Mesendoderm (in vitro differentiated cells): ENCODE results near the gene NANOGP8.

ENCODE experiments used
- DNase-seq: peaks from one replicate; pipeline ENCODE4 v3.0.0; 2013
- H2AK5ac ChIP-seq: 2 replicates; pipeline ENCODE4 v1.6.1; 2013; ENCODE audit warnings: low read length, inconsistent platforms
- H2BK120ac ChIP-seq: 2 replicates; pipeline ENCODE4 v1.6.1; 2013; ENCODE audit warnings: low read depth, mild to moderate bottlenecking, low read length, moderate library complexity, mixed read lengths
- H2BK15ac ChIP-seq: replicated peaks from 2 replicates; pipeline ENCODE4 v1.6.1; 2013; ENCODE audit warnings: low read depth, mild to moderate bottlenecking, moderate library complexity
- H2BK5ac ChIP-seq: 2 replicates; pipeline ENCODE4 v1.6.1; 2013; ENCODE audit warnings: low read length, inconsistent platforms
- H3K18ac ChIP-seq: 2 replicates; pipeline ENCODE4 v1.6.1; 2013; ENCODE audit warnings: mild to moderate bottlenecking, low read length, mixed read lengths
- H3K23ac ChIP-seq: one replicate; pipeline ENCODE4 v1.6.1; 2013; ENCODE audit warnings: low read length
- H3K27ac ChIP-seq: 2 replicates; pipeline ENCODE4 v1.5.1; 2013; ENCODE audit warnings: low read depth, mild to moderate bottlenecking, inconsistent platforms, low read length, moderate library complexity
- H3K27me3 ChIP-seq: 2 replicates; pipeline ENCODE4 v1.6.1; 2013; ENCODE audit warnings: low read length, control low read depth, mild to moderate bottlenecking, inconsistent platforms; ENCODE audit not compliant: insufficient read depth, poor library complexity
- H3K36me3 ChIP-seq: 2 replicates; pipeline ENCODE4 v1.6.1; 2013; ENCODE audit warnings: low read length, inconsistent platforms; ENCODE audit not compliant: control insufficient read depth, insufficient read depth
- H3K4ac ChIP-seq: one replicate; pipeline ENCODE4 v1.6.1; 2013; ENCODE audit warnings: low read depth, mild to moderate bottlenecking, low read length, moderate library complexity
- H3K4me1 ChIP-seq: 2 replicates; pipeline ENCODE4 v1.6.1; 2013; ENCODE audit warnings: low read depth, low read length, inconsistent platforms; ENCODE audit not compliant: control insufficient read depth
- H3K4me2 ChIP-seq: 2 replicates; pipeline ENCODE4 v1.6.1; 2013; ENCODE audit warnings: low read length
- H3K4me3 ChIP-seq: 2 replicates; pipeline ENCODE4 v1.5.1; 2013; ENCODE audit warnings: mild to moderate bottlenecking, low read length
- H3K56ac ChIP-seq: one replicate; pipeline ENCODE4 v1.6.1; 2013; ENCODE audit warnings: low read length
- H3K79me1 ChIP-seq: 2 replicates; pipeline ENCODE4 v1.6.1; 2013; ENCODE audit warnings: low read length, inconsistent platforms
- H3K79me2 ChIP-seq: 2 replicates; pipeline ENCODE4 v1.6.1; 2013; ENCODE audit warnings: mild to moderate bottlenecking, low read length; ENCODE audit not compliant: control insufficient read depth, insufficient read depth
- H3K9ac ChIP-seq: 2 replicates; pipeline ENCODE4 v1.6.1; 2013; ENCODE audit warnings: low read length, inconsistent platforms
- H4K5ac ChIP-seq: one replicate; pipeline ENCODE4 v1.6.1; 2013; ENCODE audit warnings: low read length
- H4K8ac ChIP-seq: one replicate; pipeline ENCODE4 v1.6.1; 2013; ENCODE audit warnings: low read depth, mild to moderate bottlenecking, control low read depth, low read length, moderate library complexity
- WGBS: extraction: QIAGEN DNeasy Blood & Tissue Kit; methylation state at CpG from one replicate; pipeline ENCODE4 v1.1.7; 2013; ENCODE audit warnings: low lambda C conversion rate, missing lambda C conversion rate; ENCODE audit not compliant: insufficient coverage; ENCODE audit errors: extremely low coverage; 5-methylcytosine and 5-hydroxymethylcytosine counted together

Gene NANOGP8

DNA sequence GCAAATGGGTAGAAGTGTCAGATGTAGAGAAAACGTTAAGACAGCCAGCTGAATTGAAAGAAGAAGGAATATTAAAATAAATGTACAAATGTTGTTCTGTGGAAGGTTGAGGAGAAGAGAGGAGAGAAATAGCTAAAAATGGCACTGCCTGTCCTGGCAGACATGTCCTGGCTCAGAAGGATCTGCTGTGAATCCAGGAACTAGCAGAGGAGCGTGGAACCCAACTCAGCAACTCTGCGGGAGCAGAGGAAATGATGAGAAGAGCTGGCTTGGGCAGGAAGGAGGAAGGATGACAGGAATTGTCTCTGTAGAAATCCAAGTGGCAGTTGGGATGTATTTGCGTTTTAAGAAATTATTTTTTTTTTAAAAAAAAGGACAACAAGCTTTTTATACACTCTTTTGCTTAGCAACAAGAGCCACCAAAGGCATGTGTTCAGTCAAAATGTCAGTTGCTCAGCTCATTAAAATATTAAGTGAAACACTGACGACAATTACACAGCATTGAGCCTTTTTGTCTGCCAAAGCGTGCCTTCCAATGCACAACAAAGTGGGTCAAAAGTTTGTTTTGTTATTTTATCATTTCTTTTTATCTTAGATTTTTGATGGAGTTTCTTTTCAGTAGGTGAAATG, 16.1 kb downstream of the NANOGP8 start:
- Histone ChIP-seq H4K5ac (no peak overlapping the region), H3K4me1 (peaks cover 2% of the 10 kb centered on the region), H2BK120ac (no peak overlapping the region), H2BK15ac (no peak overlapping the region), H3K9ac (no peak overlapping the region), H3K79me1 (no peaks in the 10 kb centered on the region), H3K79me2 (no peaks in the 10 kb centered on the region), H3K56ac (no peak overlapping the region), H3K4me3 (no peak overlapping the region), H3K4ac (no peak overlapping the region), H3K18ac (no peak overlapping the region), H3K4me2 (no peak overlapping the region), H2BK5ac (no peak overlapping the region), H3K27ac (no peak overlapping the region), H2AK5ac (no peak overlapping the region), H3K23ac (no peak overlapping the region), H3K27me3 (no peaks in the 10 kb centered on the region), H3K36me3 (no peaks in the 10 kb centered on the region), H4K8ac (no peak overlapping the region)
- no peak for DNase-seq
- WGBS = no CpG with 5 or more reads among the region's 6 CpGs

DNA sequence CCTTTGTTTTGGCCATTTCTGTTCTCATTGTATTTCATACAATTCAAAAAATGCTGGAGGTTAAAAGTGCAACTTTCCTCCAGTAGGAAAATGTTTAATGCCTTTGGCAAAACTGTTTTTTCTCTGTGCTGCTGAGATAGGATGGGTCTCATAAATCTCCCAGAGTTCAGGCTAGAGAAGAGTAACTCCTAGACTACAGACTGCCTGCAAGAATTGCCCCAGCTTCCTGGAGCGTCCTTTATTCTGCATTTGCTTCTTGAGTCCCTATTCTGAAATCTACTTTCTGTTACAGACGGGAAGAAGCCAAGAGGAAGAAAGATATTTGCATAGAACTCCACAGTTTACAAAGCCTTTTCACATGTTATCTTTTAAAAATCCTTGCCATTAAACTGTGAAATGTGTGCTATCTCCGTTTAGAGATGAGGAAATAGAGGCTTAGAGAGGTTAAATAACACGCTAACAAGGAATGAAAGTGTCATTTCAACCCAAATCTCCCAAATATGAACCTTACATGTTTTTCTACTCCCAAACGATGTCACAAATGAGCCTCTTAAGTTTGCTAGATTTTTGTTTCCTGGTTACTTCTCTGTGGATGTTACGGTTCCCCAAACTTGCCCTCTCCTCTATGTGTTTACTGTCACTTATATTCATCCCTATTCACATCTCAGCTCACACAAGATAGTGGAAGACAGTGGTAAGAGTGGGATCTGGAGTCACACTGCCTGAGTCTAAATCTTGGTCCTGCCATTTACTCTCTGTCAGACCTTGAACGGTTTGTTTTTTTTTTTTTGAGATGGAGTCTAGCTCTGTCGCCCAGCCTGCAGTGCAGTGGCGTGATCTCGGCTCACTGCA, 17.4 kb downstream of the NANOGP8 start:
- no peak overlapping the region for H4K5ac ChIP-seq
- H3K4me1 ChIP-seq = peaks cover 2% of the 10 kb centered on the region
- WGBS = no CpG with 5 or more reads among the region's 10 CpGs
- H3K18ac ChIP-seq = no peak overlapping the region
- H2BK15ac ChIP-seq = no peak overlapping the region
- peak overlapping the region; percentile 31 for H3K27ac ChIP-seq
- no peak overlapping the region for H3K4me3 ChIP-seq
- no peak overlapping the region for H2BK120ac ChIP-seq
- no peaks in the 10 kb centered on the region for H3K27me3 ChIP-seq
- no peak overlapping the region for H2BK5ac ChIP-seq
- no peaks in the 10 kb centered on the region for H3K36me3 ChIP-seq
- no peak overlapping the region for H4K8ac ChIP-seq
- no peaks in the 10 kb centered on the region for H3K79me1 ChIP-seq
- no peak overlapping the region for H3K4ac ChIP-seq
- no peak overlapping the region for H3K4me2 ChIP-seq
- H3K79me2 ChIP-seq = no peaks in the 10 kb centered on the region
- DNase-seq = peak; percentile 11
- peak overlapping the region; percentile 22 for H3K56ac ChIP-seq
- H3K9ac ChIP-seq = no peak overlapping the region
- H2AK5ac ChIP-seq = no peak overlapping the region
- H3K23ac ChIP-seq = no peak overlapping the region

GRCh38 chr15:35066094-35066493, 19.0 kb downstream of the NANOGP8 start:
- Histone ChIP-seq H2BK5ac (no peak overlapping the region), H4K8ac (no peak overlapping the region), H3K9ac (no peak overlapping the region), H3K4me1 (peaks cover 3% of the 10 kb centered on the region), H3K4me2 (no peak overlapping the region), H3K4me3 (no peak overlapping the region), H3K18ac (no peak overlapping the region), H3K23ac (no peak overlapping the region), H2AK5ac (no peak overlapping the region), H3K79me2 (no peaks in the 10 kb centered on the region), H4K5ac (no peak overlapping the region), H3K27me3 (no peaks in the 10 kb centered on the region), H3K4ac (no peak overlapping the region), H2BK15ac (no peak overlapping the region), H2BK120ac (no peak overlapping the region), H3K79me1 (no peaks in the 10 kb centered on the region), H3K56ac (no peak overlapping the region), H3K36me3 (no peaks in the 10 kb centered on the region), H3K27ac (no peak overlapping the region)
- no peak for DNase-seq
- WGBS = no CpG with 5 or more reads among the region's 4 CpGs

DNA sequence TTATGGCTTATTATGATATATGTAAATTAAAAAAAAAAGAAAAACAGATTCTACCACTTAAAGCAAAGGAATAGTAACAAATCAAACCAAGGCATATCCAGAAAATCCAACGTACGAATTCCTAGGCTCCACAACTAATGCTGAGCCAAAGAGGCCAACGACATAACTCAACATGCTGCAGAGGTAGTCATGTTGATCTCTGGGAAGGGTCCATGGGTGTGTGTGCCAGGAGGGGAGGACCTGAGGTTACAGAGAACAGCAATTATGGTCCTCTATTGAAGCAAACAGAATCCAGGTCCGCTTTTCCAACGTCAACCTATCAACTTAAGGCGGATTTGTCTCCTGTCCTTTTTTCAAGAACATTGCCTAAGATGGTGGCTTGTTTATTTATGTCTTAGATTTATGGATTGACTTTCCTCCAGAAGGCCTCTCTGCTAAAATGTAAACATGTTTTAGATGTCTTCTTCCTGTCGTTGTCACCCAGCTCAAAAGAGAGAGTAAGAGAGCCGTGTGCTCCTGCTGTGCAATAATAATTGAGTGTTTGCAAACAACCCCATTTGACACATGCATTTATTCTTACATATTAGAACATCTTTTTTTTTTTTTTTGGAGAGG, 20.4 kb downstream of the NANOGP8 start:
- no CpG with 5 or more reads among the region's 8 CpGs for WGBS
- Histone ChIP-seq H4K5ac (no peak overlapping the region), H3K27ac (no peak overlapping the region), H3K9ac (no peak overlapping the region), H2BK15ac (no peak overlapping the region), H3K23ac (no peak overlapping the region), H3K27me3 (no peaks in the 10 kb centered on the region), H3K79me1 (no peaks in the 10 kb centered on the region), H2AK5ac (no peak overlapping the region), H2BK120ac (no peak overlapping the region), H3K36me3 (no peaks in the 10 kb centered on the region), H3K4me3 (no peak overlapping the region), H3K18ac (no peak overlapping the region), H3K4me1 (peaks cover 3% of the 10 kb centered on the region), H3K4me2 (no peak overlapping the region), H3K79me2 (no peaks in the 10 kb centered on the region), H3K56ac (no peak overlapping the region), H4K8ac (no peak overlapping the region), H3K4ac (no peak overlapping the region), H2BK5ac (no peak overlapping the region)
- DNase-seq = no peak

- H3K56ac ChIP-seq = no peak overlapping the region
- no peak overlapping the region for H2BK15ac ChIP-seq
- H3K23ac ChIP-seq = no peak overlapping the region
- H2BK5ac ChIP-seq = no peak overlapping the region
- no peak overlapping the region for H3K18ac ChIP-seq
- no peak overlapping the region for H2BK120ac ChIP-seq
- H3K27ac ChIP-seq = no peak overlapping the region
- H3K79me1 ChIP-seq = no peaks in the 10 kb centered on the region
- H3K4ac ChIP-seq = no peak overlapping the region
- no peak overlapping the region for H3K4me3 ChIP-seq
- H2AK5ac ChIP-seq = no peak overlapping the region
- no peak for DNase-seq
- no peak overlapping the region for H4K5ac ChIP-seq
- H3K9ac ChIP-seq = no peak overlapping the region
- no peak overlapping the region for H4K8ac ChIP-seq
- no peaks in the 10 kb centered on the region for H3K79me2 ChIP-seq
- no peaks in the 10 kb centered on the region for H3K36me3 ChIP-seq
- no peaks in the 10 kb centered on the region for H3K27me3 ChIP-seq
- WGBS = no CpG with 5 or more reads among the region's 1 CpG
- no peak overlapping the region for H3K4me2 ChIP-seq
- peaks cover 2% of the 10 kb centered on the region for H3K4me1 ChIP-seq
Observed at GRCh38 chr15:35062738-35063099, 22.4 kb downstream of the NANOGP8 start.
